Memory B cell (primary cell): ENCODE measurements around the gene GPR62.

Experiments used
- ATAC-seq: fragments of 150-1000 bp; cut with Tn5 transposase; 2 replicates; pipeline ENCODE4 v1.10.0; 2021; ENCODE audit warnings: low read depth, mild to moderate bottlenecking, moderate library complexity
- DNase-seq, 2 donors: peaks; one replicate each; pipeline ENCODE4 v3.0.0; 2022; ENCODE audit warnings: low spot score in 2 of 2
- H3K27ac Mint-ChIP-seq: one replicate; pipeline ENCODE4 v1.8.0; 2022; ENCODE audit warnings: mild to moderate bottlenecking, moderate library complexity, mixed read lengths
- H3K27me3 Mint-ChIP-seq: one replicate; pipeline ENCODE4 v1.8.0; 2022; ENCODE audit warnings: mixed read lengths
- H3K36me3 Mint-ChIP-seq: one replicate; pipeline ENCODE4 v1.8.0; 2022; ENCODE audit warnings: mild to moderate bottlenecking, mixed read lengths
- H3K4me1 Mint-ChIP-seq: one replicate; pipeline ENCODE4 v1.8.0; 2022; ENCODE audit warnings: mixed read lengths
- H3K4me3 Mint-ChIP-seq: one replicate; pipeline ENCODE4 v1.8.0; 2022; ENCODE audit warnings: mild to moderate bottlenecking, moderate library complexity, mixed read lengths
- H3K9me3 Mint-ChIP-seq: one replicate; pipeline ENCODE4 v1.8.0; 2022; ENCODE audit warnings: mixed read lengths

The GPR62 gene

GRCh38 chr3:51934139-51934850 lies 20.9 kb upstream of the GPR62 start:
- no peak overlapping the region for H3K4me3 Mint-ChIP-seq
- no peak overlapping the region for H3K27ac Mint-ChIP-seq
- H3K4me1 Mint-ChIP-seq: peaks cover 2% of the 10 kb centered on the region
- no peaks in the 10 kb centered on the region for H3K9me3 Mint-ChIP-seq
- no peaks in the 10 kb centered on the region for H3K27me3 Mint-ChIP-seq
- ATAC-seq (no peak), DNase-seq (no peak)
- peaks cover 29% of the 10 kb centered on the region for H3K36me3 Mint-ChIP-seq

GRCh38 chr3:51934991-51935885 lies 19.9 kb upstream of the GPR62 start:
- Mint-ChIP-seq H3K4me1 (peaks cover 2% of the 10 kb centered on the region), H3K4me3 (no peak overlapping the region)

GRCh38 chr3:51935886-51936755 lies 19.1 kb upstream of the GPR62 start:
- peaks cover 29% of the 10 kb centered on the region for H3K36me3 Mint-ChIP-seq
- DNase-seq (no peak), ATAC-seq (no peak)
- H3K4me3 Mint-ChIP-seq: no peak overlapping the region
- no peaks in the 10 kb centered on the region for H3K9me3 Mint-ChIP-seq
- no peak overlapping the region for H3K27ac Mint-ChIP-seq
- H3K4me1 Mint-ChIP-seq: peaks cover 8% of the 10 kb centered on the region
- H3K27me3 Mint-ChIP-seq: no peaks in the 10 kb centered on the region

More at GRCh38 chr3:51934991-51935885, 19.9 kb upstream of the GPR62 start:
- DNase-seq: no peak
- Mint-ChIP-seq H3K9me3 (no peaks in the 10 kb centered on the region), H3K27ac (no peak overlapping the region), H3K27me3 (no peaks in the 10 kb centered on the region), H3K36me3 (peaks cover 29% of the 10 kb centered on the region)
- ATAC-seq: no peak

GRCh38 chr3:51937014-51937413 lies 18.2 kb upstream of the GPR62 start:
- DNase-seq: no peak
- Mint-ChIP-seq H3K36me3 (peaks cover 26% of the 10 kb centered on the region), H3K27me3 (no peaks in the 10 kb centered on the region), H3K4me1 (peaks cover 8% of the 10 kb centered on the region), H3K27ac (no peak overlapping the region), H3K4me3 (no peak overlapping the region), H3K9me3 (no peaks in the 10 kb centered on the region)
- ATAC-seq: no peak

- H3K4me3 Mint-ChIP-seq: no peak overlapping the region
- H3K4me1 Mint-ChIP-seq: peaks cover 9% of the 10 kb centered on the region
- no peaks in the 10 kb centered on the region for H3K9me3 Mint-ChIP-seq
- DNase-seq: no peak
- H3K27me3 Mint-ChIP-seq: no peaks in the 10 kb centered on the region
- ATAC-seq: no peak
- no peak overlapping the region for H3K27ac Mint-ChIP-seq
- peaks cover 24% of the 10 kb centered on the region for H3K36me3 Mint-ChIP-seq
Measured at GRCh38 chr3:51937611-51938450, 17.4 kb upstream of the GPR62 start.

DNA sequence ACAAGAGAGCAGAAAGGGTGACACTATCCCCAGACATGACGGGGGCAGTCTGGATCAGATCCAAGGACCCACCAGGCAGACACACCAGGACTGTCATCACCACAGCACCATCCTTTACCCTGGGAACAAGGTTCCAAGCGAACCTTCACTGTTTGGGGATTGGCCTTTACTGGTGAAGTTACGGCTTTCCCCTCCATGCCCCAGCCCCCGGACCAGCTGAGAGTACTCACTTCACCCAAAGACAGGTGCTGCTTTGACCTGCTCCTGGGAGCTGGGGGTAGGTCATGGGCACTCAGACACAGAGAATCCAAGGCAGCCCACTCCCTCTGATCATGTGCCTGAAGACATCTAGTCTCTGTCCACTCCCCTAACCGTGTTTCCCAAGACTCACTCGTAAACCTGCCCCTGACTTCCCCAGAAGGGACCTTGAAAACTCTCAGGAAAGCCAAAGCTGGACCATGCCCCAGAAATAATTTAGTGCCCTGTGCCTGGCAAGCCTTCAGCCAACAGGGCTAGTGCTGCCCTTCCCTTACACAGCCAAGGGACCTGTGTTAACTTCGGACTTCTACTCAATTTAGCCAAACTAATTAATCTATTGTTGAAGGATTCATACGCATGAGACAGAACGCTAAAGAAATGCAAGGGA lies 16.3 kb upstream of the GPR62 start:
- Mint-ChIP-seq H3K9me3 (no peaks in the 10 kb centered on the region), H3K4me3 (no peak overlapping the region), H3K36me3 (peaks cover 16% of the 10 kb centered on the region), H3K27ac (no peak overlapping the region), H3K27me3 (no peaks in the 10 kb centered on the region), H3K4me1 (peaks cover 11% of the 10 kb centered on the region)
- no peak for ATAC-seq
- DNase-seq: no peak

GRCh38 chr3:51940648-51941462 lies 14.3 kb upstream of the GPR62 start:
- DNase-seq: no peak
- Mint-ChIP-seq H3K4me3 (peak overlapping the region; percentile 88), H3K4me1 (peaks cover 11% of the 10 kb centered on the region)

GRCh38 chr3:51941463-51941797 lies 13.8 kb upstream of the GPR62 start:
- no peak for DNase-seq
- Mint-ChIP-seq H3K27ac (peak overlapping the region; percentile 53), H3K27me3 (no peaks in the 10 kb centered on the region), H3K9me3 (no peaks in the 10 kb centered on the region), H3K36me3 (peaks cover 15% of the 10 kb centered on the region), H3K4me1 (peaks cover 11% of the 10 kb centered on the region), H3K4me3 (peak overlapping the region; percentile 88)
- ATAC-seq: no peak

More at GRCh38 chr3:51940648-51941462, 14.3 kb upstream of the GPR62 start:
- ATAC-seq: no peak
- peaks cover 18% of the 10 kb centered on the region for H3K36me3 Mint-ChIP-seq
- H3K27ac Mint-ChIP-seq: no peak overlapping the region
- no peaks in the 10 kb centered on the region for H3K9me3 Mint-ChIP-seq
- no peaks in the 10 kb centered on the region for H3K27me3 Mint-ChIP-seq

DNA sequence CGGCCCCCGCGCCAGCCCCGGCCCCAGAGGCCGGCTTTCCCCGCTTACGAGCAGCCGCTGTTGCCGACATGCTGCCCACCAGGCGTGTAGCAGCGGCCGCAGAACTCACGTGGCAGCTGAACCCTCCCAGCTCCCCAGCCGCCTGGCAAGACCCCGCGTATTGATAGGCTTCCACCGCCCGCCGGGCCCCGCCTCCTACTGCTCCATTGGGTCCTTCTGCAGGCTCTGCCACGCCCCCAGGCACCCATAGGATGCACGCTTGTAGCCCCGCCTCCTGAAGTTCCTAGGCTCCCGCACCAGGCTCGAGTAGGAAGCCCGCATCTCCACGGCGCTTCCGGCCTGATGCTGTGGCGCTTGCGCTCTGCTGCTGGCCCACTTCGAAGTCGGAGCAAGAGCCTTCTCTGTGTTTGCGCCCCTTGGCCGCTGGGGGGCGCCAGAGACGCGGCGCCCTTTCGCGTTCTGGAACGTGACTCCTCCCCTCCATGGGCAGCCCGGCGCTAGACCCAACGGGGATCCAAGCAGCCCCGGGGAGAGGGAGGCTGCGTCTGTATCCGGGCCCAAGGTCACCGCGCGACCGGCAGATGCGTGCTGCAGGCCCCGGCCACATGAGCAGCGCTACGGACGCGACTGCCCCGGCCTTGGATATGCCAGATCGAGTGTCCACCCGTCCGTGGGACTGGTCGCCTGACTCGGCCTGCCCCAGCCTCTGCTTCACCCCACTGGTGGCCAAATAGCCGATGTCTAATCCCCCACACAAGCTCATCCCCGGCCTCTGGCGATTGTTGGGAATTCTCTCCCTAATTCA lies 13.2 kb upstream of the GPR62 start, which contains the start of the genes PARP3 and RRP9:
Gene PARP3, plus strand, starts transcription at position 566 of the 805 bp plus-strand sequence. CDS start 993 bp downstream, outside the sequence.
Gene RRP9, minus strand, starts transcription at position 107 of the 805 bp plus-strand sequence. Its CDS starts 37 bp downstream, at position 70.
- Mint-ChIP-seq H3K27me3 (no peaks in the 10 kb centered on the region), H3K9me3 (no peaks in the 10 kb centered on the region), H3K36me3 (peaks cover 16% of the 10 kb centered on the region), H3K4me3 (peak within 1 kb of the TSS; percentile 88), H3K4me1 (peaks cover 11% of the 10 kb centered on the region), H3K27ac (peak within 1 kb of the TSS; percentile 53)
- ATAC-seq (peak; percentile 87), DNase-seq (peak; percentile 93 to 98)

DNA sequence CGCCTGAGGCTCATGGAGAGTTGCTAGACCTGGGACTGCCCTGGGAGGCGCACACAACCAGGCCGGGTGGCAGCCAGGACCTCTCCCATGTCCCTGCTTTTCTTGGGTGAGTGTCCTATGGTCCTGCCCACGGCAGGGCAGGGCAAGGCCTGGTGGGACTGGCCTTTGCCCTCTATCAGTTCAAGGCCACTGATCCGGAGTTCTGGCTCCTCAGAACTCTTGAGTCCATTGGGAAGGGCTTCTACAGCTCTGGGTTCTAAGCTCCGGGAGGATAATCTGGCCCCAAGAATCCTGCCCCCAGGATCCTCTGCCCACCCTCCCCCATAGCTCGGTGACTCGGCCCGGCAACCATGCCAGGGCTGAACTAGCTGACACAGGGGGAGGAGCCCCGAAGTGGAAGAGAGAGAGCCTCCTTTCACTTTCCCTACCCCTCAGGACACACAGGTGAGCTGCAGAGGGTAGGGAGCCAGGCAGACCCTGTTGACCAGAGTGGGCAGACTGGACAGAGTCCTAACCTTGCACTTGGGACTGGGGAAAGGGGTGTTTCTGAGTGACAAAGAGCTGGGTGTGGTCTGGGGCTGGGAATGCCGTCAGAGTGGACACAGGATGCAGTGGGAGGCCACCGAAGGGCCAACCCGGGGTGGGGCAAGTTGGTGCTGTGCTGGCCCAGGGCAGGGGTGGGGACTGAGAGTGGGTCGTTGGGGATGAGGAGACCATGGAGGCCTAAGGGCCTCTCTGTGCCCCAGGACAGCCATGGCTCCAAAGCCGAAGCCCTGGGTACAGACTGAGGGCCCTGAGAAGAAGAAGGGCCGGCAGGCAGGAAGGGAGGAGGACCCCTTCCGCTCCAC lies 12.4 kb upstream of the GPR62 start:
- peak; percentile 55 to 59 for DNase-seq
- H3K4me1 Mint-ChIP-seq: peaks cover 11% of the 10 kb centered on the region
- peaks cover 12% of the 10 kb centered on the region for H3K36me3 Mint-ChIP-seq
- H3K27me3 Mint-ChIP-seq: no peaks in the 10 kb centered on the region
- peak; percentile 45 for ATAC-seq
- no peaks in the 10 kb centered on the region for H3K9me3 Mint-ChIP-seq
- H3K4me3 Mint-ChIP-seq: peak overlapping the region; percentile 88
- peak overlapping the region; percentile 53 for H3K27ac Mint-ChIP-seq
